GM21381 (cell line): ENCODE data around the gene SRBD1.
"Not testable (repeated sequence)": the region's sequence is repeated elsewhere in the genome, so short reads cannot be mapped to it uniquely, and the experiment has no call there.

Experiments used
- ATAC-seq: cut with Tn5 transposase; IDR thresholded peaks from one replicate; pipeline ENCODE4 v1.9.1; 2021; ENCODE audit warnings: mild to moderate bottlenecking, moderate library complexity; ENCODE audit not compliant: unreplicated experiment

The SRBD1 gene

DNA sequence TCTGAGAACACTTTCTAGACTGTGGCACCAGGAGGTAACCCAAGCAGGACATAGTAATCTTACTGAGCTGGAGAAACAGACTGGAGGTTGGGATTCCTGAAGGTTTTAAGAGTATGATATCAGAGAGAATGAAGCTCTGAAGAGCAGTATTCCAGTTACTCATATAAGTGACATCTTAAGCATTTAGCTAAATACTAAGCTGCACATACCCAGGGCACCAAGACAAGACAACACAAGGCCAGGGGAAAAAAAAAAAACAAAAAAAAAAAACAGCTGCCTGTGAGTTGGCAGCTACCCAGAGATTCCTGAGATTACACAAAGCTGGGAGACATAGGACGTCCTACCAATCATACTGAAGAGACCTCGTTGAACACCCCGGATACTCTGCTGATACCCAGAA lies 175.8 kb downstream of the SRBD1 start:
- ATAC-seq: no peak

DNA sequence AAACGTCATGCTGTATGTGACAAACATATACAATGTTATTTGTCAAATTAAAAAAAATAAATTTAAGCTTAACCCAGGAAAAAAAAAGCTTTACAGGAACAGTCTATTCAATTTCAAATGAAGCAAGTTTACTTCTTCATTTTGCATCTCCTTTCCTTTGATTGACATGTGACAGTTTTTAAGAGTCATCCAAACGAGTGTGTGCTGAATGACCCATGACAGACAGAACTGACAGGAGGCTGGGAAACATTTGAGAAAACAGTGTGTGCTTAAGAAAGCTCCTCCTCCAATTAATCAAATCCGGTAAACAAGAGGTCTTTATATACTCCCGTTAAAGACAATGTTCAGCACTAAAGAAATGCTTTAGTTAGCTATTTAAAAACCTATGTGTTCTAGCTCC lies 177.7 kb downstream of the SRBD1 start:
- ATAC-seq: no peak

DNA sequence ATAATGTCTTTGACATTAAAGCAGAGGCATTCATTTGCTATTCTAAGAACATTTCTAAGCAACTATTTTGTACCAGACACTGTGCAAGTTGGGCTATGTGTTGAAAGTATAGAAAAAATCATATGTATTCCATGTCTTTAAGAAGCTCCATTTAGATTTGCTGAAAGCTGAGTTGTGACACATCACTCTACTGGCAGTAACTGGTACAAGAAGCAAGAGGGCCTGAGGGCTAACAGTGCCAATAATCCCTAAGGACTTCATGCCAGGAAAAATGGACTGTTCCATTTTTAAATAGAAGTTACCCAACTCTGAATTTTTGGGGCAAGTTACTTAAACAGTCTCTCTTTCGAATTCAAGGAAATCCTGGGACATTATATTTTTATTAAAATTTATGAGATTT lies 178.7 kb downstream of the SRBD1 start:
- no peak for ATAC-seq

DNA sequence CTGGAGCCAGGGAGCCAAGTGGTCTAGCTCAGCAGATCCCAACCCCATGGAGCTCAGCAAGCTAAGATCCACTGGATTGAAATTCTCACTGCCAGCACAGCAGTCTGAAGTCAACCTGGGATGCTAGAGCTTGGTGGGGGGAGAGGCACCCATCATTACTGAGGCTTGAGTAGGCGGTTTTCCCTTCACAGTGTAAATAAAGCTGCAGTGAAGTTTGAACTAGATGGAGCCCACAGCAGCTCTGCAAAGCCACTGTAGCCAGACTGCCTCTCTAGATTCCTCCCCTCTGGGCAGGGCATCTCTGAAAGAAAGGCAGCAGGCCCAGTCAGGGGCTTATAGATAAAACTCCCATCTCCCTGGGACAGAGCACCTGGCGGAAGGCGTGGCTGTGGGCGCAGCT lies 185.0 kb downstream of the SRBD1 start:
- ATAC-seq: not testable (repeated sequence)

DNA sequence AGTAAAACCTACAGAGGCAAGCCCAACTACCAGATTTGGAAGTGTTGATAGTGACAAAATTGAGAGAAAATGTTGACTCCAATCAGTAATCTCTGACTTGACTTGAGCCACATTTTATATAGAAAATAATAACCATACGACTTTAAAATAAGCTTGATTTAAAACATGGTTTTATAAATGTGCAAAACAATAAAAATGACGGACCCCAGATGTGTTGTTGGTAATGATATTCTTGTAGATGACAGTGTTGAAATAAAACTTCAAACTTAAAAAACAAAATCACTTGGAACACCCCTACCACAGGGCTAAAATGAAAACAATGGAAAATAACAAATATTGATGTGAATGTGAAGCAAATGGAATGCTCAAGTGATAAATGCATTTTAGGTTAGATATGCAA lies 188.1 kb downstream of the SRBD1 start:
- ATAC-seq: no peak

DNA sequence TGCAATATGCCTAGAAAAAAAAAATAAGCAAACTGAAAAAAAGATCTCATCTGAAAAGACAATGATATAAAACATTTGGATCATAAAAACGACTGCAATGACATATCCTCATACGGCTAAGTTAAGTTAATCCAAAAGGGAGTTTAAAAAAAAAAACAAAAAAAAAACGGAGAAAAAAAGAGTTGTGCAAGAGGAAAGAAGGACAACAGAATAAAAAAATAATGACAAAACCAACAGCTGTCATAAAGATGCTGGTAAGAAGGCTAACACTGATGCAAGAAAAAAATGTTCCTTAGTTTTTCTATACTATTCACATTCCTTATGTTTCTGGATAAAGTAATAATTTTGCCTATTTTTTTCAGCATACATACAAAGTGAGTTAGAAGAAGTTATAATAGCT lies 192.5 kb downstream of the SRBD1 start:
- no peak for ATAC-seq

DNA sequence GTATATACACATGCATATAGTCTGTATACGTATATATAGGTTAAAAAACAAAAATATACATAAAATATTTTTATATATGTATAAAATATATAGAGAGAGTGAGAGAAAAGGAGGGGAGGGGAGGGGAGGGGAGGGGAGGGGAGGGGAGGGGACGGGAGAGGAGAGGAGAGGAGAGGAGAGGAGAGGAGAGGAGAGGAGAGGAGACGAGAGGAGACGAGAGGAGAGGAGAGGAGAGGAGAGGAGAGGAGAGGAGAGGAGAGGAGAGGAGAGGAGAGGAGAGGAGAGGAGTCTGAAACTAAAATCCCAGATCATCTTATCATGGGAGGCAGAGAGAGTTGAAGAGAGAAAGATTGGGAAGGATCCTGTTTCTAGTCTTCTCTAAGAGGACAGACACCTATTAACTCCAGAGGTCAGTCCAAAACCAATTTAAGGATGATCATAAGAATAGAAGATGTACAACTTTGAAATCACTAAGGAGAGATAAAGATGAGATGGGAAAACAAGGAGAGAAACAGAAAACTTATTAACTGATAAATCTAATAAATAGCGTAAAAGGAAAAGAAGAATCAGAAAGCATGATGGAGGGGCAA lies 195.4 kb downstream of the SRBD1 start:
- ATAC-seq: no peak

DNA sequence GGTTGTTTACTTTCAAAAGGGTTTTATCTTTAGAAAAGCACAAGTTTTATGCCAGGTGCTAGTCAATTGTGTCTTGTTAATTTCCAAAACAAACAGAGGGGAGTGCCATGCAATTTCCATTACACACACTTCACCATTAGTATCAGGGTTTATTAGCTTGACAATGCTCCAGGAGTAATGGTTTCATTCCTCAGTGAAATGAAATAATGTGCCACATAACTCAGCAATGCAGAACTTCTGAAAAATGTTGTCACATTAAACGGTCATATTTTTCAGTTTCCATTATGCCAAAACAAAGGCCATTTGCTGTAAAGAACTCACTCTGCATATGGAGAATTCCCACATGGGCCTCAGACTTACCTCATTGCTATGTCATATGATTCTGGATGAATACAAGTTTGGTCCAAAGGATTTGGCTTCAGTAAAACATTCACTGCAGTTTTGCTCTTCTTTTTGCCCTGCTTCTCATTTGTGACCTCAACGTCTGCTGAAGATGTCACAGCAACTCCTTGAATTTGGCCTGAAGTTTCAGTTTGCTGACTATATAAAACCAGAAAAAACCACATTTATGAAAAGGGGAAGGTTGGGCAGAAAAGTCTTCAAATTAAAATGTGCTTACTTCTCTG lies 198.2 kb downstream of the SRBD1 start:
- no peak for ATAC-seq

DNA sequence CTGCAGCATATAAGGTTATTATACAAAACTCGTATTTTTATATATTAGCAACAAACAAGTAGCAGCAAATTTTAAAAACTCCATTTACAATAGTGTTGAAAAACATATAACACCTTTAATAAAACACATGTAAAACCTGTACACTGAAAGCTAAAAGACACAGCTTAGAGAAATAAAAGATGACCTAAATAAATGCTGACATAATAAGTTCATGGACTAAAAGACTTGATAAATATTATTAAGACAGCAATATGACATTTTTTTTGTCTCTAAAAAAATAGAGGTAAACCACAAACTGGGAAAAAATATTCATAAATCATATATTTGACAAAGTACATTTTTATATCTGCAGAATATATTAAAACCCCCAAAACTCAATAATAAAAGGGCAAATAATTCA lies 201.4 kb downstream of the SRBD1 start:
- no peak for ATAC-seq

DNA sequence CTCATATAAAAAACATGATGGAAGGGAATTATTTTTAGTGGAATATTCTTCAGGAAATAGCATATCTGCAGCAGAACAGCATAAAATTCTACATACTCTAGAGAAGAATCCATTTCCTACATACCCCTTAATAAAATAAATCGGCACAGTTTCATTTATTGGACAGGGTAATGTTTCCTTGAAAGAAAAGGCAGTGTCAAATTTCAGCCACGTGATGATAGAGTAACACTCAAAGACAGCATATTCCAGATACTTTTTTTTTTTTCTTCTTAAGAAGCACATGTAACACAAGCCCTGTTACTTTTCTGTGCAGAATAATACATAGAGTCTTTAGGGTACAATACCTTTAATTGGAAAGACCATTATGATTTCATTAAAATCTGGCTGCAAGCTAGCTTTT lies 204.4 kb downstream of the SRBD1 start:
- no peak for ATAC-seq

DNA sequence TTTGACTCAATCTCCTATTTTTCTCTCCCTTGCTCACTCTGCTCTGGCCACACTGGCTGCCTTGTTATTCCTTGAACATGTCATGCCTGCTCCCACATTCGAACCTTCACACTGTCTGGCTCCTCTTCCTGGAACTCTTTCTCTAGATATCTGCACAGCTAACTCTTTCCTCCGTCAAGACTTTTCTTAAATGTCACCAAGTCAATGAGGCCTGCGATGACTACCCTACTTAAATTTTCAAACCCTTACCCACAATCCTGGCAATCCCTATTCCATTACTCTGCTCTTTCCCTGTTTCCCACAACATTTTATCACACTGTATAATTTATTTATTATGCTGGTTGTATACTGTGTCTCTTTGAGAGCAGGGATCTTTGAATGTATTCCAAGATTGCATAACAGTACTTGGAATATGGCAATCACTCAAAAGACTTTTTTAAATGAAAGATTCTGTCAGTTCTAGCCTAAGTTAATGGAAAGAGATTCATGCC lies 206.2 kb downstream of the SRBD1 start:
- no peak for ATAC-seq

DNA sequence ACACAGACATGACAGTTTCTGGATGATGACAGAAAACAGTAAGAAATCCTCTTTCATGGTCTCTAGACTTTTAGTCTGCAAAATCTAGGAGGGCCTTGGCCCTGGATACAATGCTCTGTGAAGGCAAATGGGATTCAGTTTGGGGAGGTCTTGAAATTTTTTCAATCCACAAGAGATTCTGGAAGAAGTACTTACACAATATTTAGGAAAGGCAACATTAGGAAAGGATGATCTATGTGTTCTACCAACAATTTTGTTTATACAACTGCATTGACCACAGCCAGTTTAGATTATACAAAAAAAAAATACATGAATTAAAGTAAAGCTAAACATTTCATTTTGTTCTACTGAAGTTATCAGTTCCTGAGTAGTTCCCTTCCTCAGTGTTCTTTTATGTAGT lies 208.0 kb downstream of the SRBD1 start:
- ATAC-seq: no peak

DNA sequence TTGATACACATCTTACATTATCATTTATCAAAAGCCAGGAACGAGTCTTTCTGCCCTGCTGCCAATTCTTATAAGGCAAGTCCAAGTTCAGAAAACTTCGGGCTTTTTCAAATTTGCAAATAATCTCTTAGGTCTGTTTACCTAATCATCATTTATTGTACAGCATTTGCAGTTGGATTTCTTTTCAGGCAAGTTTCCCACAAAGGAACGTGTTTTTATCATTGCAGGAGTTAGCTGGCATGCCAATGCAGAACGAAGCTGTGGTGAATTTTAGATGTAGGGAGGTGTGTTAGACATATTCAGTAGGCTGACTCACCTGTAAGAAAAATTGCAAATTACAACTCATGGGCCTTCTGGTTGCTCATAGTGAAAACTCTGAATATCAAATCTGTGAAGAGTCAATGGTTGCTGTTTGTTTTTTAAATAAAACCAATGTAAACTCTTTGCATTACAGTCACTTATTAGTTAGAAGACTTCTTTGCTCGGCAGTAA lies 209.6 kb downstream of the SRBD1 start:
- ATAC-seq: no peak

DNA sequence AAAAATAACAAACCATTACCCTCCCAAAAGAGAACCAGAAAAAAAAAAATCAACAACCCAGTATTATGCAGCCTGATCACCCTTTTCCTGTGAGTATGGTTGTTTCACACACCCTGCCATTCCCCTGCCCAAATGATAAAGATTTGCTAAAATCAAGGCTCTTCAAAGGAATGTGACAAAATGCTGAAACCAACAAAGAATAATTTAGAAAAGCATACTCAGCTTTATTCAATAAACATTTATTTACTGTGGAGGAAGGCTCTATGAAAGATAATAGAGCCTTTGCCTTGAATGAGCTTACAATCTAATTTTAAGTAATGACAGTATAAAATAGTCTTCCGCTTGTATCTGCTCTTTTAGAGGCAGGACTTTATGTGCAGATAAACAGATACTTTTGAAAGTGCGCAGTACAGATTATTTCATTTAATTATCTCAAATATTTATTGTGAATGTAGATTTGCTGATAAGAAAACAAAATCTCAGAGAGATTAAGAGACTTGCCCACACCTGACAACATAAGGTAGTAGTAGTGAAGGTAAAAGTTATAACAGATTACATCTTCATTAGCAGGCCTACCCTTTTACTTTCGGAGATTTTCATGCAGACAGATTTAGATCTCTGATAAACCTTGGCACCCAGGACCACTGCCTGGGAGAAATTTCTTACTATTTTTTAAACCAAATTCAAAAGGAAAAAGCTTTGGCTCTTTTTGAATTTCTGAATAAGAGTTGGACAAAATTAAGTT lies 211.9 kb downstream of the SRBD1 start:
- no peak for ATAC-seq

DNA sequence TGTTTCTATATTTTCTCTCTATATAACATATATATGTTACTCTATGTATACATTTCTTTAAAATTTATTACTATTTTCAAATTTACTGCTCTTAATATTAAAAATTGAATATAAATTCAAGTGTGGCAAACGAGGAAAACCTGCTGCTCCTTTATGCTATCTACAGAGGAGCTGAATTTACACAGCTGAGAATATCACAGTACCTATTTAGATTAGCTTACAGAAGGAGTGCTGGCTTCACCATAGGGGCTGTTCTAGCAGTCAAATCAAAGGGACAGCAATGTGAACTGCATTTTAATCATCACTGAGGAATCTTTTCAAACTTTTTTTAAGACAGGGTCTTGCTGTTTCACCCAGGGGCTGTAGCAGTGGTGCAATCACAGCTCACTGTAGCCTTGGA lies 213.8 kb downstream of the SRBD1 start:
- no peak for ATAC-seq

DNA sequence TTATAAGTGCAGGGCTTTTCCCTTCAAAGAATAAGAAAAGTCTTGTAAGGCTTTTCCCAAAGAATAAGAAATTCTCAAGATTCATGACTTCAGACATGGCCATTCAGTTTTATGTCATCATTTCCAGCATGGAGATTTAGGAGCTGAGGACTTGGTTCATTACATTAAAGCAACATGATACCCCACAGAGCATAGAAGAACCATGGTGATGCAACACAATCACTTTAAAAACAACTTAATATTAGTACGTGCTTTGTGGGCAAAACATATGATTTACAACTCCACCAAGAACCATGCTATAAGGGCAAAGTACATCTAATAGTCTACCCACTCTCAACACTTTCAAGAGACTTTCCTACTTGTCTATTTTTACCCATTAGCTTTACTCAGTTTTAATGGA lies 214.4 kb downstream of the SRBD1 start:
- no peak for ATAC-seq

DNA sequence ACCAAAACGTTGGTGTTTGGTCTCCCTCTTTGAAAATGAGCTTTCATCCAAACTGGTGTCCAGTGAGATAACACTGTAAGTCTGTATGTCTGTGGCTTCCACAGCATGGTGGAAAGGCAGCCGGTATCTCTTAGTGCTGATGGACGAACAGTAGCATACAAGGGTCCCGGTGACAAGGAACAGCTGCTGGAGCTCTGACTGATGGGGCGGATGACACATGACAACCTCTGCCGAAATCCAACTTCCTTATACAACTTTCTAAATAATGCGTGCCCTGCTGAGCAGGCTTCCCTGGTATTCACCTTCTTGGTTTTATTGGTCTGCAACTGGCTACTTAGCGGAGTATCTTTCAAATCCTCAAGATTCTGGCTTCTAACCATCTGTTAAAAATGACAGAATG lies 216.2 kb downstream of the SRBD1 start:
- no peak for ATAC-seq

DNA sequence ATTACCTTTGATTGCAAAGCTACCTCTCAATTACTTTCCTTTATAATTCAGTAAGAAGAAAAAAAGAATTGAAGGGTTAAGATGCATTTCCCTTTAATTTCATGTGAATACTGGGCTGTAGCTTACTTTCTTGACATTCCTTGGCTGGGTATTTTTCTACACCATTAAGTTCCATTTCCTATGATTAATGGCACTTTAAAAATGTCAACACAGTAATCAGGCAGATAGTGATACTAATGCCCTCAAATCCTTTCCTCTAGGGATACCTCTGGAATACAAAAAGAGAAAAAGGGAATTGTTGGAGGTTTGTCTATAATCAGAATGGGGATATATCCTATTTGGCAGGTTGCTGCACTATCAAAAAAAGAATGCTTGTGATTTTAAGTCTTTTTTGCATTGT lies 216.9 kb downstream of the SRBD1 start:
- ATAC-seq: no peak

DNA sequence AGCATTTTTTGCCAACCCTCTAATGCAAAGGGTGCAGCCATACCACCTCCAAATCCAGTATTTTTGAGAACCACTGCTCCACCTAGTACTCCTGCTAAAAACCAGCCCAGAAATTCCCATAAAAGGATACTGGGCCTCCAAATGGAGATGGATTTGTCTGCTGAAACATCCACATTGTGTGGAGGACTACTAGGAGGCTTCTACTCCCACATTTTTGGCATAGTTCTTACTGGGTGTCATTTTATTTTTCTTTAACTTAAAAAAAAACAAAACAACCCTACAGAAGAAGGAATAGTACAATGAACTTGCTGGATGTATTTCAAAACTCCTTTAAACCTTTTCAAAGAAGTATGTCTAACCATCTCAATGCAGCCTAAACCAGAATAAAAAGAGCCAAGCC lies 219.2 kb downstream of the SRBD1 start:
- ATAC-seq: no peak

DNA sequence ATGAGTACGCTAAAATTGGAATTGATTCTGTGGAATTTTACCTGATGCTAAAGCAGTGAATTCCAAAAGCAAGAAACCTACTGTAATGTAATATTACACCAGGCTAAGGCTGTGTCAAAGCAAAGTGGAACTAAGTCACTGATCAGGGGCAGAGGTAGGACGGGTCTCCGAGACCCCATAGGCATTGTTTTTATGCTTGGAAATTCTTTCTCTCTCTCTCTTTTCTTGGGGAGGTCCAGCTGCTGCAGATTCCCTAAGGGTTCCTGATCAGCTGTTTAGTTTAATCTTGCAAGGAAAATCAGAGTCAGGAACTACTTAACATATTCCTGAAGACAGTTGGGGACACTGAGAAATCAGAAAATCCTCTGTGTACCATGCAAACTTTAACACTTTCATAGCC lies 220.2 kb downstream of the SRBD1 start:
- no peak for ATAC-seq

DNA sequence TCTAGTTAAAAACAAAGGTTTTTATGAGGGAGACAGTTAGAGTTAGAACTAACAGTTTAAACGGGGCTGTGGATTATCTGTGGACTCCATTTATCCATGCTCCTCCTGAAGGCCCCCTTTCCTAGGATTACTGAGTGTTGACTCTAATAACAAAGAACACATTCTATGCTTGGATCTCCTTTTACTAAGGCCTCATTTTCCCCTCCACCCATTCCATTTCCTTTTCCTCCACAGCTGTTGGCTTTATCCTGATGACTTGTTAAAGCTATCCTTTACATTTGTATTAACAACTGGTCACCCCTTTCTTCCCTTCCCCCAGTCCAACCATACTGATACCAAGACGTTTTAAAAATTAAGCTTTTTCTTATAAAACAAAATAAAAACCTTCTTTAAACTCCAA lies 220.6 kb downstream of the SRBD1 start:
- ATAC-seq: no peak

DNA sequence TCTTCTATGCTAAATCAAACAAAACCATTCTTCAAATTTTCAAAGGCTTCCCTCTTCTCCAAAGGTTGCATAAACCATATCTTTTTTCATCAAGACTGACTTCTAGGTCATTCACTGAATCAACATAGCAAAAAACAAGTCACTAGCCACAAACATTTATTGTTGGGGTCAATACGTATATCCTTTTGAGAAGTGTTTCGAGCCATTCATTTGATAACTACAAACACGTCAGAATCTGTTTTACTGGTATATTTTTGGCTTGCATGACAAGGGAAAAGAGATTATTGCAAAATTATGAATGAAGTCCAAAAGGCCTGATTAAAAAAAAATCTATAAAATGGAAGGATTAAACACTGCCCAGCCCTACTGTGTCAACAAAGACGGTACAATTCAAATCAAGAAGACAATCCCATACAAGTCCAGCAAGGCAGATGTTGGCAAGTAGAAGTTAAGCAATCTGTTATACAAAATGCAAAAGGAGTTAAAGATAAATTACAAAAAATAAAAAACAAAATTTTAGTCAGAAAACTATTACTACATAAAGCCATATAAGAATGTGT lies 222.4 kb downstream of the SRBD1 start:
- ATAC-seq: no peak
